ENCODE results near the gene TRAPPC3L. TPM values are rescaled to one million over a fixed set of nuclear protein-coding genes. Genes with fewer than 3 reads are reported as not detected.

TRAPPC3L gene
- under 1 TPM in 1 of 3 donors, not detected in 2; 0.80 TPM for total RNA-seq

DNA sequence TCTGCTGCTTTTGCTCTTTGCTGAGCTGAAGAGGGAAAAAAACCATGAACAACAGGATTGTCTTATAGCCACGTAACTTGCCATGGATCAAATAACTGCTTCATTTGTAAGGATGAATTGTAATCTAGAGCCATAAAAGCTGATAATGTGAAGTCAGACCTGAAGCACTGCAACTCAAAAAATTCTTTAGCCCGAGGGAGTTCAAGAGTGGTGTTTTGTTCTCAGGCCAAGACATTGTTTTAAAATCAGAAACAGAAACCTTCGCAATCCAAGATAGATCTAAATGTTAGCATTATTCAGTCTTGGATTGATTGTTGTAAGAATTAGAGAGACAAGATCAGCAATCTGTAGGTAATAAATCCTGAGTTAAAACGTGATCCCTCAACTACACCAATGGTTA is at the start of gene TRAPPC3L:
TSS of gene TRAPPC3L (minus strand) at position 34 of the 400 bp plus-strand sequence. CDS start 170 bp downstream, outside the sequence.
- Histone ChIP-seq H3K4me3 (no peak within 1 kb of the TSS), H3K27me3 (no peaks in the 10 kb centered on the region), H3K9me3 (no peaks in the 10 kb centered on the region), H3K4me1 (no peaks in the 10 kb centered on the region), H3K36me3 (no peaks in the 10 kb centered on the region), H3K27ac (no peak within 1 kb of the TSS)
- no peak for TF ChIP-seq POLR2A (IDR thresholded peaks at IDR 0.05)
- TF ChIP-seq POLR2AphosphoS5 (IDR thresholded peaks at IDR 0.05): no peak
- TF ChIP-seq, protein P1, sequence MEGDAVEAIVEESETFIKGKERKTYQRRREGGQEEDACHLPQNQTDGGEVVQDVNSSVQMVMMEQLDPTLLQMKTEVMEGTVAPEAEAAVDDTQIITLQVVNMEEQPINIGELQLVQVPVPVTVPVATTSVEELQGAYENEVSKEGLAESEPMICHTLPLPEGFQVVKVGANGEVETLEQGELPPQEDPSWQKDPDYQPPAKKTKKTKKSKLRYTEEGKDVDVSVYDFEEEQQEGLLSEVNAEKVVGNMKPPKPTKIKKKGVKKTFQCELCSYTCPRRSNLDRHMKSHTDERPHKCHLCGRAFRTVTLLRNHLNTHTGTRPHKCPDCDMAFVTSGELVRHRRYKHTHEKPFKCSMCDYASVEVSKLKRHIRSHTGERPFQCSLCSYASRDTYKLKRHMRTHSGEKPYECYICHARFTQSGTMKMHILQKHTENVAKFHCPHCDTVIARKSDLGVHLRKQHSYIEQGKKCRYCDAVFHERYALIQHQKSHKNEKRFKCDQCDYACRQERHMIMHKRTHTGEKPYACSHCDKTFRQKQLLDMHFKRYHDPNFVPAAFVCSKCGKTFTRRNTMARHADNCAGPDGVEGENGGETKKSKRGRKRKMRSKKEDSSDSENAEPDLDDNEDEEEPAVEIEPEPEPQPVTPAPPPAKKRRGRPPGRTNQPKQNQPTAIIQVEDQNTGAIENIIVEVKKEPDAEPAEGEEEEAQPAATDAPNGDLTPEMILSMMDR (IDR thresholded peaks at IDR 0.05): no peak
- intact Hi-C loops (cut with DNase I; ENCODE audit: low total_unique reads): no loop called here
- no peak for DNase-seq (ENCODE audit: low spot score in 2 of 2)

DNA sequence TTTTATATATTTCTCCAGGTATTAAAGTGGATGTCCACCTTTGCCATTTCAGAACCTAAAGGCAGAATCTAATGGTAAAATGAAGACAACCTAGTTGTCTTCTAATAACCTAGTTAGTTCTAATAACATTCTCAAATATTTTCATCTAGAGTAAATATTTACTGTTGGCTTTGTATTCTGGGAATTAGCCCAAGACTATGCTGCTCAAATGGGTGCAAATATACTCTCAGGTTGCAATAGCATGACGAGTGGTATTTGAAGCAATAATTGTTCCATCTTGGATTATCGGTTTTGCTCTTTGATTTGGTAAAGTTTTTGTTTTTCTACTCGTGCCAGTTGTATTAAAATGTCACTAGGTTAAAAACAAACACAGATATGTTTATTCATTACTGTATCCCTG is 49.8 kb upstream of the TRAPPC3L start:
- H3K9me3 ChIP-seq: no peaks in the 10 kb centered on the region
- no peaks in the 10 kb centered on the region for H3K27me3 ChIP-seq
- no peak overlapping the region for H3K4me3 ChIP-seq
- H3K36me3 ChIP-seq: peaks cover 13% of the 10 kb centered on the region
- DNase-seq (ENCODE audit: low spot score in 2 of 2): no peak
- no peaks in the 10 kb centered on the region for H3K4me1 ChIP-seq
- TF ChIP-seq POLR2A (IDR thresholded peaks at IDR 0.05): no peak
- TF ChIP-seq, protein P1 (IDR thresholded peaks at IDR 0.05): no peak
- TF ChIP-seq POLR2AphosphoS5 (IDR thresholded peaks at IDR 0.05): no peak
- intact Hi-C loops (cut with DNase I; ENCODE audit: low total_unique reads): no loop called here
- no peak overlapping the region for H3K27ac ChIP-seq

DNA sequence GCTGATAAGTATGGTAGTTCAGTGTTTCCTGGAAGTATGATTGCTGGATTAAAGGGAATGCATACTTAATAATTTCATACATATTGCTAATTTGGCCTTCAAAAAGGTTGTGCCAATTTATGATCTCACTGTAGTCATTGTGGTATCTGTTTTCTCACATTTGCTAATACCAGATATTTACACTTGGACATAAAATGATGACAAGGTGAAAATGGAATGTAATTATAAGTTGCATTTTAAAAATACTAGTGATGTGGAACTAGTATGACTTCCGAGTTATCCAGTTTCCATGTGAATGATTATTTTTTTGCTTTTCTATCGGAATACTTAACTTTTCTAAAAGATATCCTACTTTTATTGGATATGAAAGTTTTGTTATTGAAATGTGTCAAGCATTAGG is 41.3 kb upstream of the TRAPPC3L start:
- Histone ChIP-seq H3K27ac (no peak overlapping the region), H3K4me1 (no peaks in the 10 kb centered on the region), H3K36me3 (peaks cover 8% of the 10 kb centered on the region), H3K4me3 (no peak overlapping the region), H3K9me3 (no peaks in the 10 kb centered on the region), H3K27me3 (no peaks in the 10 kb centered on the region)
- intact Hi-C loops (cut with DNase I; ENCODE audit: low total_unique reads): no loop called here
- no peak for TF ChIP-seq POLR2A (IDR thresholded peaks at IDR 0.05)
- no peak for TF ChIP-seq POLR2AphosphoS5 (IDR thresholded peaks at IDR 0.05)
- TF ChIP-seq, protein P1 (IDR thresholded peaks at IDR 0.05): no peak
- no peak for DNase-seq (ENCODE audit: low spot score in 2 of 2)

DNA sequence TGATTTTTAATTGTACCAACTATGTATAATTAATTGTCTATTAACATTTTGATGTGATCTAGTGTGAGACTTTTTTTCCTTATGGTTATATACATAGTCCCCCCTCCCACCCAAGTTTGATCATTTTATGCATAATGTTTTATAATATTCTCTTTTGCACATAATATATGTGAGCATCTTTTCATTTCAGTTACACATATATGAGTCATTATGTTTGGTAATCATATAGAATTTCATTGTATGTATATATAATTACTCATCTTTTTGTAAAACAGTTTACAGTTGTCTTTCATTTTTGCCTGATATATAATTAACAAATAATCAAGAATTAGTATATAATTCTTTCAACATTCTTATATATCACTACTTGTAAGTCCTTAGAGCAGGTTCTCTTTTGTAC is 40.8 kb upstream of the TRAPPC3L start:
- intact Hi-C loops (cut with DNase I; ENCODE audit: low total_unique reads): no loop called here
- no peak for DNase-seq (ENCODE audit: low spot score in 2 of 2)
- no peaks in the 10 kb centered on the region for H3K9me3 ChIP-seq
- H3K27ac ChIP-seq: no peak overlapping the region
- H3K4me3 ChIP-seq: no peak overlapping the region
- no peaks in the 10 kb centered on the region for H3K27me3 ChIP-seq
- no peaks in the 10 kb centered on the region for H3K4me1 ChIP-seq
- H3K36me3 ChIP-seq: peaks cover 8% of the 10 kb centered on the region
- TF ChIP-seq POLR2AphosphoS5 (IDR thresholded peaks at IDR 0.05) (no peak), POLR2A (IDR thresholded peaks at IDR 0.05) (no peak)
- TF ChIP-seq, protein P1 (IDR thresholded peaks at IDR 0.05): no peak

DNA sequence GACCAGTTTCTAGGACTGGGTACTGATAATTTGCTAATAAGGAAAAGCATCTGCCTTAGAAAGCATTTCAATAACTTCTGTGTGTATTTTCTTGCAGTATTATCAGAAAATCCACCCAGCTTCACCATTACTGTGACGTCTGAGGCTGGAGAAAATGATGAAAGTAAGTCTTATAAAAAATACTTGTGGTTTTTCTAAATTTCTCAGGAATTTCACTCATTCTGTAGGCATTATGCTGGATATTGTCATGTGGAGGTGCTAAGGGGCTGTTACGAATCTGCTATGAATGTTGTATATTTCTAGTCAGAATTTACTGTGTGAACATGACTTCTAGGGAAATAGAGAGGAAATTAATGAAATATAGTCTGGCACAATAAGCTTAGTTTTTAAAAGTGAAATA is 34.7 kb upstream of the TRAPPC3L start:
- no peak for DNase-seq (ENCODE audit: low spot score in 2 of 2)
- Histone ChIP-seq H3K4me3 (no peak overlapping the region), H3K27me3 (no peaks in the 10 kb centered on the region), H3K27ac (no peak overlapping the region), H3K36me3 (no peaks in the 10 kb centered on the region), H3K4me1 (no peaks in the 10 kb centered on the region), H3K9me3 (no peaks in the 10 kb centered on the region)
- no peak for TF ChIP-seq POLR2AphosphoS5 (IDR thresholded peaks at IDR 0.05)
- TF ChIP-seq, protein P1 (IDR thresholded peaks at IDR 0.05): no peak
- intact Hi-C loops (cut with DNase I; ENCODE audit: low total_unique reads): no loop called here

Measured in breast epithelium (tissue), 4 donors.